ENCODE data around the gene TCAF1.

TCAF1 gene

GRCh38 chr7:143901668-143902331, at the start of gene TCAF1:
TCAF1 (minus strand) TSS chr7:143902176; CDS start chr7:143876608, 25,568 bp downstream.
- DNase-seq (ENCODE audit: low spot score) = peak; percentile 99

- DNase-seq (ENCODE audit: low spot score) = no peak
Observed at GRCh38 chr7:143948733-143949132, 46.8 kb upstream of the TCAF1 start.

- no peak for DNase-seq (ENCODE audit: low spot score)
Observed at GRCh38 chr7:143947111-143947510, 45.1 kb upstream of the TCAF1 start.

- DNase-seq (ENCODE audit: low spot score) = no peak
Observed at GRCh38 chr7:143945423-143945822, 43.4 kb upstream of the TCAF1 start.

GRCh38 chr7:143938379-143939243, 36.6 kb upstream of the TCAF1 start:
- DNase-seq (ENCODE audit: low spot score) = no peak

GRCh38 chr7:143936087-143937009, 34.4 kb upstream of the TCAF1 start:
- DNase-seq (ENCODE audit: low spot score) = no peak

GRCh38 chr7:143934526-143935325, 32.8 kb upstream of the TCAF1 start, which contains the start of gene OR2F2:
OR2F2 (plus strand) TSS chr7:143935233; CDS start chr7:143935233, 0 bp downstream.
- DNase-seq (ENCODE audit: low spot score) = no peak

- DNase-seq (ENCODE audit: low spot score) = no peak
Observed at GRCh38 chr7:143931739-143932138, 29.8 kb upstream of the TCAF1 start.

- no peak for DNase-seq (ENCODE audit: low spot score)
Observed at GRCh38 chr7:143929224-143929920, 27.4 kb upstream of the TCAF1 start.

- no peak for DNase-seq (ENCODE audit: low spot score)
Observed at GRCh38 chr7:143924851-143925250, 22.9 kb upstream of the TCAF1 start.

GRCh38 chr7:143914938-143915652, 13.1 kb upstream of the TCAF1 start:
- no peak for DNase-seq (ENCODE audit: low spot score)

GRCh38 chr7:143913945-143914615, 12.1 kb upstream of the TCAF1 start:
- DNase-seq (ENCODE audit: low spot score) = no peak

GRCh38 chr7:143910473-143911248, 8.7 kb upstream of the TCAF1 start:
- no peak for DNase-seq (ENCODE audit: low spot score)

- DNase-seq (ENCODE audit: low spot score) = no peak
Observed at GRCh38 chr7:143909863-143910262, 7.9 kb upstream of the TCAF1 start.

GRCh38 chr7:143908120-143908519, 6.1 kb upstream of the TCAF1 start:
- DNase-seq (ENCODE audit: low spot score) = no peak

- DNase-seq (ENCODE audit: low spot score) = no peak
Observed at GRCh38 chr7:143906895-143907294, 4.9 kb upstream of the TCAF1 start.

- no peak for DNase-seq (ENCODE audit: low spot score)
Observed at GRCh38 chr7:143906151-143906550, 4.2 kb upstream of the TCAF1 start.

- DNase-seq (ENCODE audit: low spot score) = no peak
Observed at GRCh38 chr7:143905509-143905908, 3.5 kb upstream of the TCAF1 start.

All from D341Med (cell line).